Ishikawa (cell line): ENCODE measurements around the gene USP47.

ENCODE experiments used
- RAD21 ChIP-seq: IDR thresholded peaks from 2 replicates; pipeline ENCODE4 v1.6.1; 2012; ENCODE audit warnings: low read depth
- TEAD4 ChIP-seq: IDR thresholded peaks from 2 replicates; pipeline ENCODE4 v1.6.1; 2012
- TF ChIP-seq, protein P1 (sequence below): IDR thresholded peaks from 2 replicates; pipeline ENCODE4 v1.6.1; 2012

DNA sequence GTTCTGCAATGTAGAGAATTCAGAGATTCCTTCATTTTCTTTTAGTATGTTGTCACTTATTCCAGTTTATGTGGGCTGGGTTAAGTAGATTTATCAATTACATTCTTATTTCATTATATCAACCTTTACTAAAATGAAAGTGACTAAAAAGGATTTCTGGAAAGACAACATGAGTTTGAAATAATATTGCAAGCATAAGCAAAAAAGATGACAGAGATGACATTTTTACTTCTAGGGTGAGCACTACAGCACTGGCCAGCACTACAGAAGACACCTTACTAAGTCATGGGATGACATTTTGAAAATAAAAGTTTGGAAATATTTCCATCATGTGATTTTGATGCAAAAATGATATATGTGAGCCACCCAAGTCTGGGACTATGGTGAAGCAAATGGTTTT, 2.1 kb upstream of the USP47 start:
- TF ChIP-seq RAD21 (no peak), TEAD4 (no peak)
- TF ChIP-seq, protein P1, sequence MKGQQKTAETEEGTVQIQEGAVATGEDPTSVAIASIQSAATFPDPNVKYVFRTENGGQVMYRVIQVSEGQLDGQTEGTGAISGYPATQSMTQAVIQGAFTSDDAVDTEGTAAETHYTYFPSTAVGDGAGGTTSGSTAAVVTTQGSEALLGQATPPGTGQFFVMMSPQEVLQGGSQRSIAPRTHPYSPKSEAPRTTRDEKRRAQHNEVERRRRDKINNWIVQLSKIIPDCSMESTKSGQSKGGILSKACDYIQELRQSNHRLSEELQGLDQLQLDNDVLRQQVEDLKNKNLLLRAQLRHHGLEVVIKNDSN = no peak
